A673 (cell line): ENCODE data around the gene PLCG1. TPM values are rescaled to one million over a fixed set of nuclear protein-coding genes. Genes with fewer than 3 reads are reported as not detected.

Experiments
- BruUV-seq: library from RNA; stranded (reverse); fragments of 400-500 nt; replicated peaks from 2 replicates; lab custom pipeline; 2021; lab: Mats Ljungman, UMichigan
- CTCF ChIA-PET: fragments of 300-600 bp; sonication (Branson Sonifier 250); formaldehyde crosslinking; loops from one replicate; lab custom pipeline; 2022; ENCODE audit warnings: antibody characterized with exemption; lab: Charles Lee
- POLR2A ChIA-PET: fragments of 300-600 bp; sonication (Branson Sonifier 250); formaldehyde crosslinking; loops from one replicate; lab custom pipeline; 2022; ENCODE audit warnings: antibody characterized with exemption; ENCODE audit not compliant: low non-redundant PET; lab: Charles Lee
- DNase-seq: peaks from one replicate; pipeline ENCODE4 v3.0.0-alpha.2; 2015; ENCODE audit warnings: low spot score
- H3K27ac ChIP-seq: fragments of 200-600 bp; sonication (generic); 2 replicates; pipeline ENCODE4 v1.5.1; 2016; ENCODE audit warnings: mixed run types, low read depth, mild to moderate bottlenecking, mixed read lengths, antibody characterized with exemption, low read length; ENCODE audit not compliant: poor library complexity, severe bottlenecking
- H3K27me3 ChIP-seq: fragments of 200-600 bp; sonication (generic); replicated peaks from 2 replicates; pipeline ENCODE4 v1.6.1; 2017; ENCODE audit warnings: mixed run types, low read depth, mild to moderate bottlenecking, mixed read lengths, antibody characterized with exemption, low read length; ENCODE audit not compliant: insufficient read depth, poor library complexity
- H3K36me3 ChIP-seq: fragments of 200-600 bp; sonication (generic); 2 replicates; pipeline ENCODE4 v1.6.1; 2016; ENCODE audit warnings: mixed run types, mild to moderate bottlenecking, mixed read lengths, antibody characterized with exemption, low read length; ENCODE audit not compliant: insufficient read depth, poor library complexity, severe bottlenecking
- H3K4me1 ChIP-seq: fragments of 200-600 bp; sonication (generic); 2 replicates; pipeline ENCODE4 v1.6.1; 2017; ENCODE audit warnings: mixed run types, mild to moderate bottlenecking, mixed read lengths, antibody characterized with exemption, low read length; ENCODE audit not compliant: insufficient read depth, poor library complexity, severe bottlenecking
- H3K4me3 ChIP-seq: fragments of 200-600 bp; sonication (generic); 2 replicates; pipeline ENCODE4 v1.5.1; 2016; ENCODE audit warnings: low read depth, mixed run types, mild to moderate bottlenecking, mixed read lengths, low read length; ENCODE audit not compliant: poor library complexity, severe bottlenecking
- H3K9me3 ChIP-seq: fragments of 200-600 bp; sonication (generic); 2 replicates; pipeline ENCODE4 v1.6.1; 2016; ENCODE audit warnings: mixed run types, low read depth, mild to moderate bottlenecking, mixed read lengths, antibody characterized with exemption, low read length; ENCODE audit not compliant: poor library complexity, severe bottlenecking
- EZH2 ChIP-seq: fragments of 200-600 bp; sonication (generic); IDR thresholded peaks from 2 replicates; pipeline ENCODE4 v1.6.1; 2017; ENCODE audit warnings: borderline replicate concordance, low read depth, mild to moderate bottlenecking, mixed read lengths, antibody characterized with exemption, low read length; ENCODE audit not compliant: poor library complexity, severe bottlenecking
- intact Hi-C: fragments of 100-400 bp; cut with micrococcal nuclease; formaldehyde crosslinking; loops from one replicate; pipeline ENCODE4 v1.10.0; 2022; ENCODE audit not compliant: unreplicated experiment
- total RNA-seq: library from RNA; stranded (reverse); gene quantifications from 2 replicates; pipeline ENCODE4 v1.2.3, GENCODE V29; 2021
- TF ChIP-seq, protein P1 (sequence below): fragments of 300-800, 200-600 bp; sonication (generic); conservative IDR thresholded peaks from 2 replicates; pipeline ENCODE4 v1.5.1; 2017; ENCODE audit warnings: low read depth, mild to moderate bottlenecking, antibody characterized with exemption, low read length, moderate library complexity, mixed read lengths

PLCG1 gene
- total RNA-seq, 1 experiment from 2014 or later: 146 TPM

DNA sequence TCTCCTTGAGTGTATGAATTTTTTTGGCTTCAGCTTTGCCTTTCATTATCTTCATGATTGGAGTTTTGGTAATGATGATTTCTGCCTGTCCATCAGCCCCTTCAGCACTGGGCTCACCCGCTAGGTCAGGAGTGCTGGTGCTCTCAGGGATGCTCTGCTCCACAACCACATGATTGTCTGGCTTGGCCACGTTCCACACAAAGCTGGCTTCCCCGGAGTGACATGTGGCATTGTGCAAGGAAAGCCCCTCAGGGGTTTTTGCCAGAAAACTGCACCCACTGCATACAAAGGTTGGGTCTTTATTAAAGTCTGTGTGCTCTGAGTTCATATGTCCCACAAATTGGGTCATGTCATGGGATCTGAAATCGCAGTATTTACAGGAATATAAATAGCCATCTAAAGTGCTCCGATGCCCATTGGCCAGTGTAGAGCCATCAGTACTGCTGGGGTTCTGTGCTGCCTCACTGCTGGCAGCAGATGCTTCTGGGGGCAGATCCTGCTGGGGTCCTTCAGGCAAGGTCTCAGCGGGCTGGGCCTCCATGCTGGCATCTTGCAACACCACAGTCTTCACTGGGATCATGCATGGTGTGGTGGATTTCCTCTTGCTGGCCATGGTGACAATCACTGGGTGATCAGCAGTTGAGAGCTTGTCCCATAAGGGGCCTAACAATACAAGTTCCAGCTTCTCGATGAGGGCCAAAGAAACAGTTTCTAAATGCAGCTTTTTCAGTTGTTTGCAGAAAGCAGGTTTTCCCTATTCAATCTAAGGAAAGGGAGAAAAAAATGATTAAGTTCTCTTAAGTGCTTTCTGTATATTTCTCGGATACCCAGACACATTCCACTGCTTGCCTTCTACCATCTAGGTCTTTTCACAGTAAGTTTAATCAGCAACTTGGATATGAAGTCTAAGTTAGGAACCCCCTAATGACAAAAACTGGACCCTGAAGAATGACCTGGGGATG lies 67.2 kb downstream of the PLCG1 start:
- Histone ChIP-seq H3K4me1 (no peaks in the 10 kb centered on the region), H3K4me3 (no peak overlapping the region), H3K27me3 (no peaks in the 10 kb centered on the region), H3K36me3 (no peaks in the 10 kb centered on the region), H3K9me3 (no peaks in the 10 kb centered on the region), H3K27ac (no peak overlapping the region)
- TSS peak; percentile 29 for BruUV-seq
- no peak for DNase-seq
- ChIA-PET POLR2A (no interaction called here), CTCF (no interaction called here)
- no peak for TF ChIP-seq EZH2
- intact Hi-C loops: no loop called here

DNA sequence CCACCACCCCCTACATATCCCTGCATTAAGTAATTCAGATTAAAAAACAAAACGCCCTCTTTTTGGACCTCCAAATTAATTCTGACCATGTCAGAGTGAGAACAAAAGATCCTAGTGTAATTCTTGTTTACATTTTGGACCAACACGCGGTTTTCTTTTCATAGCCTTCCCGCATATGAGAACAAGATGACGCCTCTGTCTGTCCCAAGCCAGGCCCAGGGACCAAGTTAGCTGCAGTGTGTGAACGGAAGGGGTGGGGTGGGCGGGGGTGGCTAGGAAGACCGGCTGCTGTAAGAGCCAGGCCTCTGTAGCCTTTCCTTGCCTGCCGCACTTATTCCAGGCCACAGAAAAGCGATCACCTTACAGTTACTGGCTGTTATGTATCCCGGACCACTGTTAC lies 68.0 kb downstream of the PLCG1 start:
- intact Hi-C loops: no loop called here
- Histone ChIP-seq H3K36me3 (no peaks in the 10 kb centered on the region), H3K4me1 (no peaks in the 10 kb centered on the region), H3K27me3 (no peaks in the 10 kb centered on the region), H3K27ac (no peak overlapping the region), H3K9me3 (no peaks in the 10 kb centered on the region), H3K4me3 (no peak overlapping the region)
- no peak for DNase-seq
- BruUV-seq: no TSS peak
- no peak for TF ChIP-seq EZH2
- TF ChIP-seq, protein P1, sequence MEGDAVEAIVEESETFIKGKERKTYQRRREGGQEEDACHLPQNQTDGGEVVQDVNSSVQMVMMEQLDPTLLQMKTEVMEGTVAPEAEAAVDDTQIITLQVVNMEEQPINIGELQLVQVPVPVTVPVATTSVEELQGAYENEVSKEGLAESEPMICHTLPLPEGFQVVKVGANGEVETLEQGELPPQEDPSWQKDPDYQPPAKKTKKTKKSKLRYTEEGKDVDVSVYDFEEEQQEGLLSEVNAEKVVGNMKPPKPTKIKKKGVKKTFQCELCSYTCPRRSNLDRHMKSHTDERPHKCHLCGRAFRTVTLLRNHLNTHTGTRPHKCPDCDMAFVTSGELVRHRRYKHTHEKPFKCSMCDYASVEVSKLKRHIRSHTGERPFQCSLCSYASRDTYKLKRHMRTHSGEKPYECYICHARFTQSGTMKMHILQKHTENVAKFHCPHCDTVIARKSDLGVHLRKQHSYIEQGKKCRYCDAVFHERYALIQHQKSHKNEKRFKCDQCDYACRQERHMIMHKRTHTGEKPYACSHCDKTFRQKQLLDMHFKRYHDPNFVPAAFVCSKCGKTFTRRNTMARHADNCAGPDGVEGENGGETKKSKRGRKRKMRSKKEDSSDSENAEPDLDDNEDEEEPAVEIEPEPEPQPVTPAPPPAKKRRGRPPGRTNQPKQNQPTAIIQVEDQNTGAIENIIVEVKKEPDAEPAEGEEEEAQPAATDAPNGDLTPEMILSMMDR: no peak
- ChIA-PET POLR2A (no interaction called here), CTCF (no interaction called here)

DNA sequence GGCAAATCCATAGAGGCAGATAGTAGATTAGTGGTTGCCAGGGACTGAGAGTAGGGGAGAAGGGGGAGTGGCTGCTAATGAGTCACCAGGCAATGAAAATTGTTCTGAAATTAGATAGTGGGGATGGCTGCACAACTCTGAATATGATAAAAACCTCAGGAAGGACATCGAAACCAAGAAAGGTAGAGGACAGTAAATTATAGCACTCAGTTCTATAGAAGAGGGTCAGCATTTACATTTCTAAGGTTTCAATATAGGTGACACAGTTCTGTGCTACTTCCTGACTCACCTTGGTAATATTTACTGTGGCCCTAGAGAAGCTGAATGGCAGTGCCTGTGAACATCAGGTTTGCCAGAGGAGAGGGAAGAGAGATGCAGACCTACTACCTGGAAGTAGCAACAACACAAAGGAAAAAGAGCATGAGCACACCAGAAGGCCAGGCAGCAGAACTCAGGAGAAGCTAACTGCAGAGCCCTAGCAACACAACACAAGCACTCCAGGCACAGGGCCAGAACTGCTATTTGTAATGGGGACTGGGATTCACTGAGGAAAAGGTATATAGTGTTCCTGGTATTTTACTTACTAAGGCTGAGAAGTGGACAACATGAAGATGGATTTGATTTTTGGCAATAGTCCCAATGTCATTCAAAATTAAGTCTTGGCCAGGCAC lies 75.9 kb downstream of the PLCG1 start:
- ChIA-PET POLR2A (no interaction called here), CTCF (no interaction called here)
- Histone ChIP-seq H3K4me3 (no peak overlapping the region), H3K9me3 (no peaks in the 10 kb centered on the region), H3K27me3 (no peaks in the 10 kb centered on the region), H3K4me1 (no peaks in the 10 kb centered on the region), H3K27ac (no peak overlapping the region), H3K36me3 (no peaks in the 10 kb centered on the region)
- intact Hi-C loops: no loop called here
- no TSS peak for BruUV-seq
- DNase-seq: no peak
- TF ChIP-seq EZH2: no peak
- TF ChIP-seq, protein P1: no peak
